Stimulated activated CD4-positive, alpha-beta T cell treated with anti-CD3 and anti-CD28 coated beads, Interleukin-12 subunit alpha, Interleukin-12 subunit beta, amount 100 ng/mL, for 4 hours (primary cell): ENCODE data around the gene TBC1D10A.
"Not testable (repeated sequence)": the region's sequence is repeated elsewhere in the genome, so short reads cannot be mapped to it uniquely, and the experiment has no call there.

Experiments
- DNase-seq: peaks from one replicate; pipeline ENCODE4 v3.0.0-alpha.2; 2020

The TBC1D10A gene

GRCh38 chr22:30347255-30347892, 20.6 kb upstream of the TBC1D10A start:
- DNase-seq = no peak

GRCh38 chr22:30344447-30345200, 17.9 kb upstream of the TBC1D10A start:
- DNase-seq = no peak

GRCh38 chr22:30340911-30341685, 14.4 kb upstream of the TBC1D10A start:
- no peak for DNase-seq

- DNase-seq = no peak
Observed at GRCh38 chr22:30338802-30339201, 12.1 kb upstream of the TBC1D10A start.

GRCh38 chr22:30338341-30338740, 11.6 kb upstream of the TBC1D10A start:
- not testable (repeated sequence) for DNase-seq

- no peak for DNase-seq
Observed at GRCh38 chr22:30337461-30337778, 10.7 kb upstream of the TBC1D10A start.

- no peak for DNase-seq
Observed at GRCh38 chr22:30336752-30337460, 10.2 kb upstream of the TBC1D10A start.

GRCh38 chr22:30335236-30335635, 8.5 kb upstream of the TBC1D10A start:
- DNase-seq = no peak

GRCh38 chr22:30334646-30335045, 7.9 kb upstream of the TBC1D10A start:
- DNase-seq = no peak

- no peak for DNase-seq
Observed at GRCh38 chr22:30333707-30334087, 7.0 kb upstream of the TBC1D10A start.

GRCh38 chr22:30332994-30333706, 6.4 kb upstream of the TBC1D10A start:
- no peak for DNase-seq

- no peak for DNase-seq
Observed at GRCh38 chr22:30332551-30332950, 5.8 kb upstream of the TBC1D10A start.

GRCh38 chr22:30328466-30329049, 1.8 kb upstream of the TBC1D10A start:
- no peak for DNase-seq

- no peak for DNase-seq
Observed at GRCh38 chr22:30327864-30328345, 1.2 kb upstream of the TBC1D10A start.

- peak; percentile 30 for DNase-seq
Observed at GRCh38 chr22:30326255-30326705, 461 bp downstream of the TBC1D10A start.

- DNase-seq = no peak
Observed at GRCh38 chr22:30325724-30326254, 952 bp downstream of the TBC1D10A start.

GRCh38 chr22:30325065-30325720, 1.5 kb downstream of the TBC1D10A start:
- DNase-seq = no peak

GRCh38 chr22:30324014-30324730, 2.6 kb downstream of the TBC1D10A start:
- no peak for DNase-seq

- DNase-seq = no peak
Observed at GRCh38 chr22:30323246-30323645, 3.5 kb downstream of the TBC1D10A start.

- DNase-seq = no peak
Observed at GRCh38 chr22:30321461-30321860, 5.3 kb downstream of the TBC1D10A start.
